Hematopoietic multipotent progenitor cell treated with erythropoietin and hydrocortisone succinate and interleukin-3 and kit ligand, for 15 days (in vitro differentiated cells): ENCODE data around the gene TMEM125.

Experiments
- DNase-seq: peaks from one replicate; pipeline ENCODE4 v3.0.0-alpha.2; 2015; ENCODE audit warnings: low spot score

The TMEM125 gene

GRCh38 chr1:43269627-43270375 lies at the start of gene TMEM125:
Gene TMEM125 (plus strand): TSS chr1:43269983. CDS start chr1:43272723, 2,740 bp downstream.
- DNase-seq = no peak

- DNase-seq = no peak
Observed at GRCh38 chr1:43220905-43221778, 48.6 kb upstream of the TMEM125 start.

GRCh38 chr1:43221797-43222196 lies 48.0 kb upstream of the TMEM125 start:
- no peak for DNase-seq

- DNase-seq = no peak
Observed at GRCh38 chr1:43222879-43223278, 46.9 kb upstream of the TMEM125 start.

- DNase-seq = peak; percentile 50
Observed at GRCh38 chr1:43225168-43225567, 44.6 kb upstream of the TMEM125 start.

GRCh38 chr1:43227143-43227764 lies 42.5 kb upstream of the TMEM125 start:
- peak; percentile 83 for DNase-seq

DNA sequence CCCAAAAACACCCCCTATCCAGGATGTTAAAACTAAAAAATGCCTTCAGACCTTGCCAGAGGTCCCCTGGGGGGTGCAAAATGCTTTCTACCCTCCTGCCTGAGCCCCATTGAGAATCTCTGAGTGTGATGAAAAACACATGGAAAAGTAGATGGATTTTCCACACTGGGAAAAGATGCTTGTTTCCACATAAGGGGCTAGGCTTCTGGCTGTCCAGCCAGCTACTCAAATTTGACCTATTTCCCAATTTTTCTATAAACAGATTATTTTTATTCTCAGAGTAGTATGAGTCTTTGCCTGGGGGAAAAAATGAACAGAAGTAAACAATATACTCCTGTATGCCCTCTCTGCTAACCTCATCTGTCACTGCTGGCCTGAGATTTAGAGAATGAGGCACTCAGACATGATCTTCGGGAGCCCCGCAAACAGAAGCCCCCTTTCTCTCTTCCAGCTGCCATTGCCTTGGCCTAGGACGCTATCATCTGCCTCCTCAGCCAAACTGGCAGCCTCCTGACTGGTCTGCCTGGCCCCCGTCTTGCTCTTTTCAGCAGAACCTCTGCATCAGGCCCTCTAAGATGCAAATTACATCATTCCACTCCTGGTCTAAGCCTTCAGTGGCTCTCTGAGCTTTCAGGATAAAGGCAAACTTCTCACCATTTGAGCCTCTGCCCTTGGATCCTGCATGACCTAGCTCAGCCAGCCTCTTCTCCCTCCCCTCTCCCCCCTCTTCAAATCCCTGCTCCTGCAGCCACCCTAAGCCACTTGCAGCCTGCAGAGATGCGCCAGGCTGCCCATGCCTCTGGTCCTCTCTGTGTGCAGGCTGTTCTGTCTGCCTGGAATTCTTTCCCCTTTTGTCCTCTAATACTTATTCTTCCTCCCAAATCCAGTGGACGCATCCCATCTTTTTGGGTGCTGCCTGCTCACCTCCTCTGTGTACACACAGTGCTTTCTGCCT lies 39.7 kb upstream of the TMEM125 start:
- no peak for DNase-seq

DNA sequence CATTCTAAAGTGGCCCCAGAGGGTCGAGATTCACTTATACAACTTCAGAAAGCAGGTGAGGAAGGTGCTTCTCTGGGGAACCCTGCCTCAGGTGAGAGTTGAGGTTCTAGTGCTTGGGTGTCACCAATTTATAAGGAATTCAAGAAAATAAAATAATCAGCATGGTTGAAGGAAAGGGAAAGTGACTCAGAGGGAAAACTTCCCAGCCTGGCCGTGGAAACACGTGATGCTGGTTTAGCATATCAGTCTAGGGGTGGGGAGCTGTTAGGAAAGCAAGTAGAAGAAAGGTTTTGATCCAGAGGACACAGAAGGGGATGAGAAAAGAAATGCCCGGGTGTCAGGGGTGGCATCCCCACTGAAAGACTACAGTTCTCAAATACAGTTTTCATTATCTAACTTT lies 37.7 kb upstream of the TMEM125 start:
- no peak for DNase-seq

GRCh38 chr1:43232482-43232881 lies 37.3 kb upstream of the TMEM125 start:
- no peak for DNase-seq

DNA sequence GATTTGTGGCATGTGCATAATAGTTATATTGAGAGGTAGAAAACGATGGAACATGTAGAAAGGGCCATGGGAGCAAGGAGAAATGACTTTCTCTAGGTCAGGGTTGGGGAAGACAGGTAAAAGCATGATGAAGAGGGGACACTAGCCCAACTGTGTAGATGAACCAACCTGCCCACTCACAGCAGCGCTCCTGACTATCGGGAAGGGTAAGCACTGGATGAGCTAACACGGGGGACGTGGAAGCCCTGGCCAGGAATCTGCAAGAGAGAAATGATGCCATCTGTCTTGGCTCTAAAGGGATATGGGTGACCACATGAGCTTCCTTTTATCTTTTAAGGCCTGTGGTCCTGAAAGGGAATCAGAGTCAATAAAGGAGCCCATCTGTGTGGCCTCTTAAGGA lies 36.2 kb upstream of the TMEM125 start:
- no peak for DNase-seq

DNA sequence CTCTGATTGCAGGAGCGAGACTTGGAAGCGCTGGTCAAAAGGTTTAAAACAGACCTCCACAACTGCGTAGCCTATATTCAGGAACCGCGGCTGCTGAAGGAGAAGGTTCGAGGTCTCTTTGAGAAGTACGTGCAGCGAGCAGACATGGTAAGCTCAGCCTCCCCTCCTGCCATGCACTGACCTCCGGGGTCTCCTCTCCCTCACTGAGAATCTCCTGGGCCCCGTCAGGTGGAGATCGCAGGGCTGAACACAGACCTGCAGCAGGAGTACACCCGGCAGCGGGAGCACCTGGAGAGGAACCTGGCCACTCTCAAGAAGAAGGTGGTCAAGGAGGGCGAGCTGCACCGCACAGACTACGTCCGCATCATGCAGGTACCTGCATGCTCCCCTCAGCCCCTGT lies 35.5 kb upstream of the TMEM125 start:
- no peak for DNase-seq

DNA sequence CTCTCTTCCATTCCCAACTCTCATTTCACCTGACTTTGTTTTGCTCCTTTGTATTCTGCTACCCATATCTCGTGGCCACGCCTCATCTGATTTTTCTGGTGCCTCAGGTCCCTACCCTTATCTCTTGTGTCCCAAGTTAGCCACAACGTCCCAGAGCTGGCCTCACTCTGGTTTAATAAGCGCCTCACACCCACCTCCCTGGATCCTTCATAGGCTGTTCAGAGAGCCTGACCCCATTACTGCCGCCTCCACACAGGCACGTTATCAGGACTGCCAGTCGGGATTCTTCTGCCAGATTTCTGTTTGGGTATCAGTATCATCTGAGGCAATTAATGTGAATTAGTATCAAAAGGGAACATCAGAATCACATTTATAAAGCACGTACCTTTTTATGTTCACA lies 34.7 kb upstream of the TMEM125 start:
- DNase-seq = no peak

GRCh38 chr1:43235451-43236121 lies 34.2 kb upstream of the TMEM125 start:
- no peak for DNase-seq

DNA sequence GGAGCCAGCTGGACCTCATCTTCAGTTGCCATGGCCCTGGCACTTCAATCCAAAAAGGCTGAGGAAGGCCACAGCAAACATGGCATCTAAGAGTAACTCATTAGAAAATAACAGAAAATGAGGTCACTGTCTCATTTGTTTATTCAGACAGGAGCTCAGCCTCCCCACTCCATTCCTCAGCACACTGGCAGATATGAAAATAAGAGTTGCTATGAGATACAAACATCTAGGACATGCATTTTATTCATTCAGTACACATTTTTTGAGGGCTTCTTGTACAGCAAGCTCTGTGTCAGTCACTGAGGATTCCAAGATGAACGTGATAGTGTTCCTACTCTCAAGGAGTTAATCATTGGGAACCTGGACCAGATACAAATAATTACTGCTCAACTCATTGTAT lies 32.7 kb upstream of the TMEM125 start:
- DNase-seq = no peak

GRCh38 chr1:43238085-43238484 lies 31.7 kb upstream of the TMEM125 start:
- DNase-seq = peak; percentile 30

DNA sequence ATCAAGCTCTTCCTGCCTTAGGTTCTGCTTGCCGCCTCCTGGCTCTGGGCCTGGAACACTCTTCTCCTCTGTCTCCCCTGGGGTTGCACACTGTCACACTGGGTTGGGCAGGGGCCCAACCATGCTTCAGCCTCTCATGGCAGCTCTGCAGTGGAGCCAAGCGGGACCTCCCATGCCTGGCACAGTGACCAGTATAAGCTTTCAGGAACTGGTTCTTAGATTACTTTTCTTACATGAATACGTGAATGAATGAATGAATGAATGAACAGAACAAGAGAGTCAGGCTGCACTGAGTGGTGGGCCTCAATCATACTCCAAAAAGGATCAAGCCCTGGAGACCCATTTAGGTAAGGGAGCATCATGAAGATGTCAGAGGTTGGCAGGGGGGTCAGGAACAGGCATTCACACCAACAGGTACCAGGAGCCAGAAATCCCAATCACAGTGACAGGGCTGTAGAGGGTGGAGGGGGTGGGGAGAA lies 30.8 kb upstream of the TMEM125 start:
- no peak for DNase-seq

- no peak for DNase-seq
Observed at GRCh38 chr1:43239484-43239883, 30.3 kb upstream of the TMEM125 start.

DNA sequence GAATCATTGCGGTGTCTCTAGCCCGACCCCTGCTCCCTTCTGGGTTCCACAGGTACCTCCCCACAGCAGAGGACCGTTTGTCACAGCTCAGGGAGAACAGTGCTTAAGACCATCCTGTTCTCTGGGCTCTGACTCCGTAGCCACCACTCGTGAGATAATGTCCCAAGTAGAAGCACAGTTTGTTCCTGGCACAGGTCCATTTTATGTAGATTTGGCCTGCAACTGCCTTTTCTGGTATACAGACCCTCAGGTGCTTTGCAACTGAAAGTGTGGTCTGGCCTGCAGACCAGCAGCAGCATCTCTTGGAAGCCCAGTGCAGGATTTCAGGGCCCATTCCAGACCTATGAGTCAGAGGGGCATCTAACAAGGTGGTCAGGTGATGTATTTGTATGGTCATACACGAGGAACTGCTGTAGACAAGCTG lies 28.4 kb upstream of the TMEM125 start:
- no peak for DNase-seq

- DNase-seq = no peak
Observed at GRCh38 chr1:43243299-43243698, 26.5 kb upstream of the TMEM125 start.

GRCh38 chr1:43246466-43247213 lies 23.1 kb upstream of the TMEM125 start:
- DNase-seq = no peak
